Gastrocnemius medialis (tissue), 4 donors: Measurements from ENCODE around the gene GPS1.

Experiments
- POLR2A ChIP-seq, 2 donors: fragments of 450-650 bp; IDR thresholded peaks; one replicate each; pipeline ENCODE4 v1.6.1; 2017; ENCODE audit warnings: antibody characterized with exemption in 2 of 2, mild to moderate bottlenecking in 2 of 2, moderate library complexity in 2 of 2
- TF ChIP-seq, protein P1 (sequence below), 5 experiments: fragments of 450-650 bp in 3 of 5; fragments of 200-600 bp in 2 of 5; sonication (generic) in 2 of 5; IDR thresholded peaks in 4 of 5; conservative IDR thresholded peaks in 1 of 5; 1 replicate in 4 of 5; 2 replicates in 1 of 5; pipeline ENCODE4 v1.5.1; 2016 to 2019; ENCODE audit warnings: antibody characterized with exemption in 5 of 5, mild to moderate bottlenecking in 3 of 5, moderate library complexity in 3 of 5

DNA sequence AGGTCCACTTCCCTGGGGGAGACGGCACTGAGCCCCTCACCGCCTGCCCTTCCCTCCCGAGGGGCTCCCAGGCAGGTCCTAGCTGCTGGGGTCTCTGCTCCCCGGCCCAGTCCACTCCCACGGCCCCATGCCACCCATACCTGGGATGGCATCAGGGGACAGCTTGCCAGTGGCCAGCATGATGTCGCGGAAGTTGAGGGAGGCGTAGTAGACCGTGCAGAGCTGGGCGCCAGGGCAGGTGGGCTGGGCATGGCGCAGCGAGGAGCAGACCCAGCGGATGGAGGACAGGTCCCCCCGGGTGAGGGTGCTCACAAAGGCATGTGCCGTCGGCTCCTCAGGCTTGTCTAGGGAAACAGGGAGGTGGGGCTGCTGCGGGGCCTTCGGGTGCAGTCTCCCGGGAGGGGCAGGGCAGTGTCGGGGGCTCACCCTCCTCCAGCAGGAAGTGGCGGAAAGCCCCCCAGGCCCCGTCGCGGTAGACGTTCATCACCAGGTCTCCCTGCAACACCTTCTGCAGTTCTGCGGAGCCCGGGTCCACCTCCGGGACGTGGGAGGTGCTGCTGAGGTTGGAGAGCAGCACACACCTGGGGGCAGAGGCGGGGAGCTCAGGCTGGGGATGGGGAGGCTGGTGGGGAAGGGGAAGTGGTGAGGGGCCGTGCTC lies 32.8 kb downstream of the GPS1 start:
- TF ChIP-seq, protein P1, sequence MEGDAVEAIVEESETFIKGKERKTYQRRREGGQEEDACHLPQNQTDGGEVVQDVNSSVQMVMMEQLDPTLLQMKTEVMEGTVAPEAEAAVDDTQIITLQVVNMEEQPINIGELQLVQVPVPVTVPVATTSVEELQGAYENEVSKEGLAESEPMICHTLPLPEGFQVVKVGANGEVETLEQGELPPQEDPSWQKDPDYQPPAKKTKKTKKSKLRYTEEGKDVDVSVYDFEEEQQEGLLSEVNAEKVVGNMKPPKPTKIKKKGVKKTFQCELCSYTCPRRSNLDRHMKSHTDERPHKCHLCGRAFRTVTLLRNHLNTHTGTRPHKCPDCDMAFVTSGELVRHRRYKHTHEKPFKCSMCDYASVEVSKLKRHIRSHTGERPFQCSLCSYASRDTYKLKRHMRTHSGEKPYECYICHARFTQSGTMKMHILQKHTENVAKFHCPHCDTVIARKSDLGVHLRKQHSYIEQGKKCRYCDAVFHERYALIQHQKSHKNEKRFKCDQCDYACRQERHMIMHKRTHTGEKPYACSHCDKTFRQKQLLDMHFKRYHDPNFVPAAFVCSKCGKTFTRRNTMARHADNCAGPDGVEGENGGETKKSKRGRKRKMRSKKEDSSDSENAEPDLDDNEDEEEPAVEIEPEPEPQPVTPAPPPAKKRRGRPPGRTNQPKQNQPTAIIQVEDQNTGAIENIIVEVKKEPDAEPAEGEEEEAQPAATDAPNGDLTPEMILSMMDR (IDR thresholded peaks at IDR 0.05 in 4 of 5, conservative IDR thresholded peaks at IDR 0.05 in 1 of 5): no peak
- TF ChIP-seq POLR2A (IDR thresholded peaks at IDR 0.05): no peak
